Upper lobe of left lung (tissue), 6 donors: Measurements from ENCODE around the gene ADAMTS8. TPM values are rescaled to one million over a fixed set of nuclear protein-coding genes. Genes with fewer than 3 reads are reported as not detected.

ENCODE experiments used
- ATAC-seq, 2 donors: fragments of 200-7000 bp; cut with Tn5 transposase; one replicate each; pipeline ENCODE4 v1.9.1; 2022; ENCODE audit warnings: mild to moderate bottlenecking in 2 of 2, moderate library complexity in 2 of 2; ENCODE audit not compliant: low FRiP score in 2 of 2
- DNase-seq, 2 donors: peaks; one replicate each; pipeline ENCODE4 v3.0.0-alpha.2; 2019 to 2020
- H3K27ac ChIP-seq, 4 donors: fragments of 200-600 bp; sonication (generic); one replicate each; pipeline ENCODE4 v1.5.1; 2016 to 2019
- H3K27me3 ChIP-seq, 4 donors: fragments of 200-600 bp; sonication (generic); one replicate each; pipeline ENCODE4 v1.5.1; 2017 to 2019
- H3K36me3 ChIP-seq, 4 donors: fragments of 200-600 bp; sonication (generic); one replicate each; pipeline ENCODE4 v1.5.1; 2016 to 2019
- H3K4me1 ChIP-seq, 4 donors: fragments of 200-600 bp; sonication (generic); one replicate each; pipeline ENCODE4 v1.5.1; 2018 to 2019
- H3K4me3 ChIP-seq, 4 donors: fragments of 200-600 bp; sonication (generic); one replicate each; pipeline ENCODE4 v1.5.1; 2017 to 2019; ENCODE audit warnings: mild to moderate bottlenecking in 2 of 4, moderate library complexity in 1 of 4
- H3K9me3 ChIP-seq, 4 donors: fragments of 200-600 bp; sonication (generic); one replicate each; pipeline ENCODE4 v1.5.1; 2018 to 2019
- EP300 ChIP-seq, 4 donors: sonication (generic); formaldehyde crosslinking; IDR thresholded peaks; one replicate each; pipeline ENCODE4 v1.5.1; 2017; ENCODE audit warnings: antibody characterized with exemption in 4 of 4, control low read depth in 2 of 4
- POLR2A ChIP-seq, 4 donors: fragments of 450-650 bp; IDR thresholded peaks; one replicate each; pipeline ENCODE4 v1.5.1; 2016 to 2017; ENCODE audit warnings: antibody characterized with exemption in 4 of 4, mild to moderate bottlenecking in 2 of 4
- POLR2AphosphoS5 ChIP-seq, 2 donors: sonication (generic); formaldehyde crosslinking; IDR thresholded peaks; one replicate each; pipeline ENCODE4 v1.5.1; 2017; ENCODE audit warnings: antibody characterized with exemption in 2 of 2
- WGBS, 2 donors: methylation state at CpG; one replicate each; pipeline ENCODE4 v1.1.5; 2017 to 2018; 5-methylcytosine and 5-hydroxymethylcytosine counted together
- total RNA-seq, 6 donors: library from RNA; depleted of rRNA in 4 of 6; stranded (reverse); fragments of >200 nt in 4 of 6; gene quantifications; one replicate each; pipeline versions ENCODE4 v1.1.0 to v1.2.1, GENCODE V29; 2016 to 2021
- TF ChIP-seq, protein P1 (sequence below), 6 experiments: fragments of 450-650 bp in 4 of 6; fragments of 200-600 bp in 2 of 6; sonication (generic) in 2 of 6; IDR thresholded peaks; one replicate each; pipeline ENCODE4 v1.5.1; 2016 to 2019; ENCODE audit warnings: antibody characterized with exemption in 6 of 6
- donor health status: DM: no; HTN: no; CAD: no; lungs with moderate emphysema.
- donor health status: DM: no; HTN: yes; CAD: no; lungs with severe emphysema.

The ADAMTS8 gene
- total RNA-seq, 6 donors from 2014 or later, result 13.0 to 52.3 (median 21.5) TPM

DNA sequence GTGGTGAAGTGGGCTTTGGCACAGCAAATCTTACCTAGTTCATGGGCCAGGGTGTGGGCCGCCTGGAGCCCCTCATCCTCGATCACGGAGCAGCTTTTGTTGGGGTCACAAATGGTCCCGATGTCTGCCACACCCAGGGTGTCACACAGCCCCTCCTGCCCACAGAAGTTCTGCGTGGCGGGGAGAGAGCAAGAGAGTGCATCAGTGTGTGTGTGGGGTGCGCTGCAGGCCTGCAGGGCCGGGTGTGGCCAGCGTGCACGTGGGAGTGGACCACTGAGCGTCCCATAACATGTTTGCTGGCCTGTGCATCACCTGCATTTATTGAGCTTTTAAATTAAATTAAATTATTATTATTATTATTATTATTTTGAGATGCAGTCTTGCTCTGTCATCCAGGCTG lies 11.5 kb downstream of the ADAMTS8 start:
- TF ChIP-seq, protein P1, sequence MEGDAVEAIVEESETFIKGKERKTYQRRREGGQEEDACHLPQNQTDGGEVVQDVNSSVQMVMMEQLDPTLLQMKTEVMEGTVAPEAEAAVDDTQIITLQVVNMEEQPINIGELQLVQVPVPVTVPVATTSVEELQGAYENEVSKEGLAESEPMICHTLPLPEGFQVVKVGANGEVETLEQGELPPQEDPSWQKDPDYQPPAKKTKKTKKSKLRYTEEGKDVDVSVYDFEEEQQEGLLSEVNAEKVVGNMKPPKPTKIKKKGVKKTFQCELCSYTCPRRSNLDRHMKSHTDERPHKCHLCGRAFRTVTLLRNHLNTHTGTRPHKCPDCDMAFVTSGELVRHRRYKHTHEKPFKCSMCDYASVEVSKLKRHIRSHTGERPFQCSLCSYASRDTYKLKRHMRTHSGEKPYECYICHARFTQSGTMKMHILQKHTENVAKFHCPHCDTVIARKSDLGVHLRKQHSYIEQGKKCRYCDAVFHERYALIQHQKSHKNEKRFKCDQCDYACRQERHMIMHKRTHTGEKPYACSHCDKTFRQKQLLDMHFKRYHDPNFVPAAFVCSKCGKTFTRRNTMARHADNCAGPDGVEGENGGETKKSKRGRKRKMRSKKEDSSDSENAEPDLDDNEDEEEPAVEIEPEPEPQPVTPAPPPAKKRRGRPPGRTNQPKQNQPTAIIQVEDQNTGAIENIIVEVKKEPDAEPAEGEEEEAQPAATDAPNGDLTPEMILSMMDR (IDR thresholded peaks at IDR 0.05), result no peak
- TF ChIP-seq POLR2AphosphoS5 (IDR thresholded peaks at IDR 0.05) (no peak), POLR2A (IDR thresholded peaks at IDR 0.05) (no peak), EP300 (IDR thresholded peaks at IDR 0.05) (no peak)
- no peaks in the 10 kb centered on the region for H3K36me3 ChIP-seq
- no peak overlapping the region for H3K4me3 ChIP-seq
- H3K27ac ChIP-seq, result peak overlapping the region in 1 of 4 donors; percentile 52
- no peaks in the 10 kb centered on the region for H3K27me3 ChIP-seq
- DNase-seq (peak in 1 of 2 donors; percentile 59), ATAC-seq (no peak)
- H3K9me3 ChIP-seq, result no peaks in the 10 kb centered on the region
- WGBS, 2 donors, result 89 to 93% methylated on average over 8 to 11 of the region's 11 CpGs
- H3K4me1 ChIP-seq, result peaks cover 6 to 14% (median 11%) of the 10 kb centered on the region in 4 donors

DNA sequence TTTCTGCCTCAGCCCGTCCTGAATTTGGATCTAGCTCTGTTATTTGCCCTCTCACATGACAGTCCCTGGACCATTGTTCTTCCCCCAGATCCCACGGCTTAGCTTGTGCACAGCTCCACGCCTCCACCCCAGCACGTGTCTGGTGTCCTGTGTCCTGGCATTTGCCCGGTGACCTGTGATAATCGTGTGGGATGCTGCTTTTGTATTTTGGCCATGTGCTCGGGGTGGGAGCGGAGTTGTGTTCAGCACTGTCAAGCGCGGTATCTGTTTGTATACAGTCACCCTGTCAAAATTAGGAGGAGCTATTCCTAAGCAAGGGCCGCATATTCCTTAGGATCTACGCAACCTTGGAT lies 11.9 kb downstream of the ADAMTS8 start:
- 78 to 82% methylated on average over 12 of the region's 12 CpGs for WGBS, 2 donors

DNA sequence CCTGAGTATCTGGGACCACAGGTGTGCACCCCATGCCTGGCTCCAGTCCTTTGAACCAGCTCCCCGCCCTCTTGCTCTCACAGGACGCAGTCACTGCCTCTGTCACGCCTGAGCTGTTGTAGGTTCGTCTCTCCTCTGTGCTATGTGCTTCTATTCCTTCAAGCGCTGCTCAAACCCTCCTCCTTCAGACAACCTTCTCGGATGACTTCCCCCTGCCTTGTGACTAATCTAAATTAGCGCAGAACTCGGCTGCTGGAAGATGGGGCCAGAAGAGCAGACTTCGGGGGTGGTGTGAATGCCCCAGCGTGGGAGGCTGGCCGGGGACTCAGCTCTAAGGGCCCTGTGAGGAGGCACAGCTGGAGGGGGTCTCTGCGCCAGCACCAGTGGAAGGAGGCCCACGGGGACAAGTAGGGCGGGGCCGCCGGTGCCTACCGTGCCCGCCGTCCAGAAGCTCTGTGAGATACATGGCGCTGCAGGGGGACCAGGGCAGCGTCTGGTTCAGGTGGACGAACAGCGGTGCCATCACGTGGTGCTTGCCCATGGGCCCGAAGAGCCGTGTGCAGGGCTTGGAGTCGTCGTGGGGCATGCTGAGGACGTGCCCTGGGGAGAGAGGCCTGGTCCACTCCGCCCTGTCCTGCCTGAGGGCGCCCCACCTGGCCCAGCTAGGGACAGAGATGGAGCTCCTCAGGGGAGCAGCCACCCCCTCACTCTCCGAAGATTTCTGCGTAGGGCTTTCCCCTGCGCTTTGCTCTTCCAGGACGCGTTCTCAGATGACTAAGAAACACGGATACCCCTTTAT lies 12.5 kb downstream of the ADAMTS8 start:
- 80 to 88% methylated on average over 31 to 37 of the region's 37 CpGs for WGBS, 2 donors
- peak in 1 of 2 donors; percentile 77 for DNase-seq
- no peak for ATAC-seq
- Histone ChIP-seq H3K4me1 (peaks cover 3 to 12% (median 10%) of the 10 kb centered on the region in 4 donors), H3K9me3 (no peaks in the 10 kb centered on the region), H3K36me3 (no peaks in the 10 kb centered on the region), H3K4me3 (no peak overlapping the region), H3K27me3 (no peaks in the 10 kb centered on the region), H3K27ac (peak overlapping the region in 1 of 4 donors; percentile 52)
- TF ChIP-seq POLR2A (IDR thresholded peaks at IDR 0.05), result no peak
- no peak for TF ChIP-seq POLR2AphosphoS5 (IDR thresholded peaks at IDR 0.05)
- TF ChIP-seq, protein P1 (IDR thresholded peaks at IDR 0.05), result no peak
- TF ChIP-seq EP300 (IDR thresholded peaks at IDR 0.05), result no peak

More for the DNA sequence above, 11.9 kb downstream of the ADAMTS8 start:
- Histone ChIP-seq H3K27me3 (no peaks in the 10 kb centered on the region), H3K4me3 (no peak overlapping the region), H3K36me3 (no peaks in the 10 kb centered on the region), H3K27ac (peak overlapping the region in 1 of 4 donors; percentile 52), H3K4me1 (peaks cover 3 to 14% (median 11%) of the 10 kb centered on the region in 4 donors), H3K9me3 (no peaks in the 10 kb centered on the region)
- TF ChIP-seq POLR2AphosphoS5 (IDR thresholded peaks at IDR 0.05) (no peak), EP300 (IDR thresholded peaks at IDR 0.05) (no peak)
- ATAC-seq, result no peak
- peak in 1 of 2 donors; percentile 21 for DNase-seq

DNA sequence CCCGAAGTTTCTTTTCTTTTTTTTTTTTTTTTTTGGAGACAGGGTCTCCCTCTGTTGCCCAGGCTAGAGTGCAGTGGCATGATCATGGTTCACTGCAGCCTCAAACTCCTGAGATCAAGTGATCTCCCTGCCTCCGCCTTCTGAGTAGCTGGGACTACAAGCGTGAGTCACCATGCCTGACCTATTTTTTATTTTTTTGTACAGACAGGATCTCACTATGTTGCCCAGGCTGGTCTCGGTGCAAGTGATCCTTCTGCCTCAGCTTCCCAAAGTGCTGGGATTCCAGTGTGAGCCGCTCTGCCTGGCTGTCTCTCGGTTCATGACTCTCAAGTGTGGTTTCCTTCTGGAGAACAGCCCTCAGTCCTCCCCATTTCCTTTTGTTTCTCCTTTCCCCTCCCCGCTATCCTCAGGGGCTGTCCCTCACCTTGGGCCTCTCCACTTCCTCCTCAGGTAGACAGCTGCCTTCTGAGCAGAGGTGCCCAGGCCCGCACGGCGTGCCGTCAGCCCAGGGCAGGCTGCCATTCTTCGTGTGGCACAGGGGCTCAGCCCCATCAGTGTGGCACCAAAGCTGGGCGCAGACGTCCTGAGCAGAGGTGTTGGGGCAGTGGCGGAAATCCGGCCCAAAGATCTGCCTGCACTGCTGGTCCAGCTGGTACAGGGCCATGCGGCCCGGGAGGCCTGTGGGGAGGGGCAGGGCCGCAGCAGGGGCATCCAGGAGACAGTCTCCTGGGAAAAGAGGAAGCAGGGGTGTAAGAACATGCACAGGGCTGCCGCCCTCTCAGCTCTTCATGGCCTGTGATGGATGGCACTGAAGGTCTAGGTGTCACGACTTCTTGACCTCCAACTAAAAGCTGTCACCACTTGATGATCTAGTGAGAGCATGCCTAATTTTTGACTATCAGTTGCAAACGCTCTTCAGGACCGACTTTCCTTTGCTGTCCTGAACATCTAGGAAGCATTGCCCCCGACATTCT lies 14.0 kb downstream of the ADAMTS8 start:
- H3K36me3 ChIP-seq, result no peaks in the 10 kb centered on the region
- WGBS, 2 donors, result 66 to 79% methylated on average over 14 to 24 of the region's 24 CpGs
- no peaks in the 10 kb centered on the region for H3K27me3 ChIP-seq
- no peaks in the 10 kb centered on the region for H3K9me3 ChIP-seq
- TF ChIP-seq EP300 (IDR thresholded peaks at IDR 0.05) (no peak), POLR2A (IDR thresholded peaks at IDR 0.05) (no peak), POLR2AphosphoS5 (IDR thresholded peaks at IDR 0.05) (no peak)
- TF ChIP-seq, protein P1 (IDR thresholded peaks at IDR 0.05), result no peak
- H3K4me3 ChIP-seq, result no peak overlapping the region
- DNase-seq, result peak in 1 of 2 donors; percentile 77
- H3K27ac ChIP-seq, result peak overlapping the region in 3 of 4 donors; percentile 18 to 49 (median 42)
- H3K4me1 ChIP-seq, result peaks cover 0 to 6% (median 2%) of the 10 kb centered on the region in 4 donors
- ATAC-seq, result peak in 1 of 2 donors; percentile 21
